Bronchial epithelial cell (primary cell): Measurements from ENCODE around the gene CDK4. TPM values are rescaled to one million over a fixed set of nuclear protein-coding genes. Genes with fewer than 3 reads are reported as not detected.
A peak's percentile ranks its signal among the peaks of the same experiment; 100 is the strongest.

ENCODE experiments used
- DNase-seq: peaks from one replicate; pipeline ENCODE4 v3.0.0-alpha.2; 2010; ENCODE audit warnings: low read depth
- FAIRE-seq: peaks from 2 replicates; lab custom pipeline; 2011; peaks lifted over from hg19 to GRCh38; lab: Jason Lieb, UNC
- H3K27me3 ChIP-seq: 2 replicates; pipeline ENCODE4 v1.5.1; 2011; ENCODE audit warnings: low read length; ENCODE audit not compliant: control insufficient read depth, insufficient read depth
- H3K36me3 ChIP-seq: 2 replicates; pipeline ENCODE4 v1.5.1; 2011; ENCODE audit warnings: low read length; ENCODE audit not compliant: control insufficient read depth, insufficient read depth
- H3K4me3 ChIP-seq: 2 replicates; pipeline ENCODE4 v1.5.1; 2011; ENCODE audit warnings: mild to moderate bottlenecking, low read depth, low read length, control low read depth
- total RNA-seq: library from RNA; depleted of rRNA; stranded (reverse); fragments of >200 nt; gene quantifications from 2 replicates; pipeline ENCODE4 v1.2.1, GENCODE V29; 2014
- TF ChIP-seq, protein P1 (sequence below): IDR thresholded peaks from 2 replicates; pipeline ENCODE4 v1.5.1; 2011; ENCODE audit warnings: mild to moderate bottlenecking, moderate library complexity, low read length, control low read depth, inconsistent platforms; ENCODE audit not compliant: insufficient read depth, severe bottlenecking

Gene CDK4
- total RNA-seq, 1 donor from 2014 or later = 113 TPM

DNA sequence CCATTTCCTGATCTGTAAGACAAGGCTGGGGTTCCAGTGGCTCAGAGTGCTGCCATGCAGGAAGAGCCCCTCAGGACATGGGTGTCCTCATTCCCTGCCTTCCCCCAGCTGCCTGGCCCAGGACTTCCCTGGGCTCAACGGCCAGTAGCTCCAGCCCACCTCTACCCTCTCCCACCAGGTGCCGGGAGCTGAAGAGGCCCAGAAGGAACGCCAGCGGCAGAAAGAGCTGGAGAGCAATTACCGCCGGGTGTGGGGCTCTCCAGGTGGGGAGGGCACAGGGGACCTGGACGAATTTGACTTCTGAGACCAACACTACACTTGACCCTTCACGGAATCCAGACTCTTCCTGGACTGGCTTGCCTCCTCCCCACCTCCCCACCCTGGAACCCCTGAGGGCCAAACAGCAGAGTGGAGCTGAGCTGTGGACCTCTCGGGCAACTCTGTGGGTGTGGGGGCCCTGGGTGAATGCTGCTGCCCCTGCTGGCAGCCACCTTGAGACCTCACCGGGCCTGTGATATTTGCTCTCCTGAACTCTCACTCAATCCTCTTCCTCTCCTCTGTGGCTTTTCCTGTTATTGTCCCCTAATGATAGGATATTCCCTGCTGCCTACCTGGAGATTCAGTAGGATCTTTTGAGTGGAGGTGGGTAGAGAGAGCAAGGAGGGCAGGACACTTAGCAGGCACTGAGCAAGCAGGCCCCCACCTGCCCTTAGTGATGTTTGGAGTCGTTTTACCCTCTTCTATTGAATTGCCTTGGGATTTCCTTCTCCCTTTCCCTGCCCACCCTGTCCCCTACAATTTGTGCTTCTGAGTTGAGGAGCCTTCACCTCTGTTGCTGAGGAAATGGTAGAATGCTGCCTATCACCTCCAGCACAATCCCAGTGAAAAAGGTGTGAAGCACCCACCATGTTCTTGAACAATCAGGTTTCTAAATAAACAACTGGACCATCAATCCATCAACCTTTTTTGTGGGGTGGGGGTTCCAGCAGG, 31.2 kb downstream of the CDK4 start:
- Histone ChIP-seq H3K27me3 (no peaks in the 10 kb centered on the region), H3K4me3 (no peak overlapping the region), H3K36me3 (peaks cover 8% of the 10 kb centered on the region)
- TF ChIP-seq, protein P1, sequence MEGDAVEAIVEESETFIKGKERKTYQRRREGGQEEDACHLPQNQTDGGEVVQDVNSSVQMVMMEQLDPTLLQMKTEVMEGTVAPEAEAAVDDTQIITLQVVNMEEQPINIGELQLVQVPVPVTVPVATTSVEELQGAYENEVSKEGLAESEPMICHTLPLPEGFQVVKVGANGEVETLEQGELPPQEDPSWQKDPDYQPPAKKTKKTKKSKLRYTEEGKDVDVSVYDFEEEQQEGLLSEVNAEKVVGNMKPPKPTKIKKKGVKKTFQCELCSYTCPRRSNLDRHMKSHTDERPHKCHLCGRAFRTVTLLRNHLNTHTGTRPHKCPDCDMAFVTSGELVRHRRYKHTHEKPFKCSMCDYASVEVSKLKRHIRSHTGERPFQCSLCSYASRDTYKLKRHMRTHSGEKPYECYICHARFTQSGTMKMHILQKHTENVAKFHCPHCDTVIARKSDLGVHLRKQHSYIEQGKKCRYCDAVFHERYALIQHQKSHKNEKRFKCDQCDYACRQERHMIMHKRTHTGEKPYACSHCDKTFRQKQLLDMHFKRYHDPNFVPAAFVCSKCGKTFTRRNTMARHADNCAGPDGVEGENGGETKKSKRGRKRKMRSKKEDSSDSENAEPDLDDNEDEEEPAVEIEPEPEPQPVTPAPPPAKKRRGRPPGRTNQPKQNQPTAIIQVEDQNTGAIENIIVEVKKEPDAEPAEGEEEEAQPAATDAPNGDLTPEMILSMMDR = no peak
- DNase-seq = no peak
- no peak for FAIRE-seq

DNA sequence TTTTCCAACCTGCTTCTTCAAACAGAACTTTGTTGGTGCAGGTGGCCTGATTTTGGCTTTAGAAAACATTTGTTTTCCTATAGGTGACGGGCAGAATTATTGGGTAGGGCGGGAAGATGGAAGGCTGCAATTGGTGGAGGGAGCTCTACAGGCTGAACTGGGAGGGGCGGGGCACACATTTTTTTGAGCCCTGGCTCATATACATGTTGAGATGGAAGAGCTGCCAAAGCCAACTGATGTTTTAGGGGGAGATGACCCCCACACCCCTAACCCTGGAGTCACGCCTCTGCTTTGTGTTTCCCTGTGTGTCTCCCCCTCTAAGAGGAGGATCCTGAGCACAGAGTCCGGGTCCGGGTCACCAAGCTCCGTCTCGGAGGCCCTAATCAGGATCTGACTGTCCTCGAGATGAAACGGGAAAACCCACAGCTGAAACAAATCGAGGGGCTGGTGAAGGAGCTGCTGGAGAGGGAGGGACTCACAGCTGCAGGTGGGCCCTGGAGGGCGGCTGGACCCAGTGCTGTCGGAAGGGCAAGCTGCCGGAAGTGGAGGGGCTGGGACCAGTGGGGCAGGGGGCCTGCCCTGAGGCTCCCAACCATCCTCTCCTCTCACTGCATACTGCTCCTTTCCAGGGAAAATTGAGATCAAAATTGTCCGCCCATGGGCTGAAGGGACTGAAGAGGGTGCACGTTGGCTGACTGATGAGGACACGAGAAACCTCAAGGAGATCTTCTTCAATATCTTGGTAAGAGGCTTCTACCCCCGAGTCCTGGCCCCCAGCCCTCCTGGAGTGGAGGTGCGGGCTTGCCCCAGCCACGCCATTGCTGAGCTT, 32.1 kb downstream of the CDK4 start:
- no peak for FAIRE-seq
- TF ChIP-seq, protein P1 = no peak

DNA sequence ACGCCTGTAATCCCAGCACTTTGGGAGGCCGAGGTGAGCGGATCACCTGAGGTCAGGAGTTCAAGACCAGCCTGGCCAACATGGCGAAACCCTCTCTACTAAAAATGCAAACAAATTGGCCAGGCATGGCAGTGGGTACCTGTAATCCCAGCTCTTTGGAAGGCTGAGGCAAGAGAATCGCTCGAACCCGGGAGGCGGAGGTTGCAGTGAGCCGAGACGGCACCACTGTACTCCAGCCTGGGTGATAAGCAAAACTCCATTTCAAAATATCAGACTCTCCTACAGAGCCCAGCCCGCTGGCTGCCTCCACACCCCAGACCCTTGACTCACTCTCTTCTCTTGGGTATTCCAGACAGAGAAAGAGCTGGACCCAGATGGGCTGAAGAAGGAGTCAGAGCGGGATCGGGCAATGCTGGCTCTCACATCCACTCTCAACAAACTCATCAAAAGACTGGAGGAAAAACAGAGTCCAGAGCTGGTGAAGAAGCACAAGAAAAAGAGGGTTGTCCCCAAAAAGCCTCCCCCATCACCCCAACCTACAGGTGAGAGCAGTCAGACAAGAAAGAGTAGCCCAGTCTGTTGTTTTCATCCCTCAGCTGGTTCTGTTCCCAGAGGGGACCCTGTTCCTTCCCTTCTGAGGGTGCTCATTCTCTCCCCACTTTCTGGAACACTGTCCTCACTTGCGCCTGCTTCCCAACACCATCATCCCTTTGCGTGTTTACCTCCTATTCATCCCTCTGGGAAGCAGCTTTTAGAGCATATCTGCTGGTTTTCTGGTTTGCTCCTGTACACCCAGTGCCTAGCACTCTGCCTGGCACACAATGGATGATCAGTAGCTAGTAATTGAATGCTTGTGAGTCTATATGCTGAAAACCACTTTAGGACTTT, 33.2 kb downstream of the CDK4 start:
- H3K27me3 ChIP-seq = no peaks in the 10 kb centered on the region
- no peak overlapping the region for H3K4me3 ChIP-seq
- DNase-seq (no peak), FAIRE-seq (peak; percentile 7)
- TF ChIP-seq, protein P1 = no peak
- H3K36me3 ChIP-seq = peaks cover 12% of the 10 kb centered on the region

More for the DNA sequence above, 32.1 kb downstream of the CDK4 start:
- Histone ChIP-seq H3K36me3 (peaks cover 11% of the 10 kb centered on the region), H3K27me3 (no peaks in the 10 kb centered on the region), H3K4me3 (no peak overlapping the region)
- no peak for DNase-seq

DNA sequence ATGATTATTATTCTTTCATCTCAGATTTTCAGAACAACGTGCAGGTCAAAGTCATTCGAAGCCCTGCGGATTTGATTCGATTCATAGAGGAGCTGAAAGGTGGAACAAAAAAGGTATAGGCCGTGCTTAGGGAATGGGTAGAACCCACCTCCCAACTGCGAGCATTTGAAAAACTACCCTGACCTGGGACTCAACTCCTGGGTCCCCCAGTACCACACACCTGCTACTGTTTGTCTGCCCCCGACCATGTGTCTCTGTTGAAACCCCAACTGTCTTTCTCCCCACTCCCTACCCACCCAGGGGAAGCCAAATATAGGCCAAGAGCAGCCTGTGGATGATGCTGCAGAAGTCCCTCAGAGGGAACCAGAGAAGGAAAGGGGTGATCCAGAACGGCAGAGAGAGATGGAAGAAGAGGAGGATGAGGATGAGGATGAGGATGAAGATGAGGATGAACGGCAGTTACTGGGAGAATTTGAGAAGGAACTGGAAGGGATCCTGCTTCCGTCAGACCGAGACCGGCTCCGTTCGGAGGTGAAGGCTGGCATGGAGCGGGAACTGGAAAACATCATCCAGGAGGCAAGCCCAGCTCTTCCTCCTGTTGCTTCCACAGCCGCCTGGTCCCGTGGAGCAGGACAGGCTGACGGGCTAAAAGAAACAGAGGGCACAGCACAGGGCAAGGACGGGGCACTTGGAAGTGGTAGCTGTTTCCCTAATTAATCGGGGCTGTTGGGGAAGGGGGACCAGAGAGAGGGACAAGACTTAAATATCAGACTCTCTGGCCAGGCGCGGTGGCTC, 34.1 kb downstream of the CDK4 start:
- no peak for DNase-seq
- Histone ChIP-seq H3K27me3 (no peaks in the 10 kb centered on the region), H3K36me3 (peaks cover 12% of the 10 kb centered on the region), H3K4me3 (no peak overlapping the region)
- TF ChIP-seq, protein P1 = no peak
- no peak for FAIRE-seq
